Endothelial cell of umbilical vein (primary cell): Measurements from ENCODE around the gene CHST11. TPM values are rescaled to one million over a fixed set of nuclear protein-coding genes. Genes with fewer than 3 reads are reported as not detected.
A peak's percentile ranks its signal among the peaks of the same experiment; 100 is the strongest.

Experiments used
- BruUV-seq: library from RNA; stranded (reverse); fragments of 400-500 nt; replicated peaks from 2 replicates; lab custom pipeline; 2021; lab: Mats Ljungman, UMichigan
- CTCF ChIA-PET: fragments of 300-600, 350-600 bp; sonication (Branson Sonifier 250); formaldehyde crosslinking; loops from one replicate; lab custom pipeline; 2021; ENCODE audit warnings: antibody characterized with exemption, inconsistent platforms; lab: Charles Lee
- POLR2A ChIA-PET: fragments of 300-600, 350-600 bp; sonication (Branson Sonifier 250); formaldehyde crosslinking; loops from one replicate; lab custom pipeline; 2021; ENCODE audit warnings: antibody characterized with exemption, inconsistent platforms; lab: Charles Lee
- DNase-seq: peaks from one replicate; pipeline ENCODE4 v3.0.0-alpha.2; 2011; ENCODE audit warnings: low read depth, low spot score
- FAIRE-seq: peaks from 2 replicates; lab custom pipeline; 2011; peaks lifted over from hg19 to GRCh38; lab: Jason Lieb, UNC
- H2AFZ ChIP-seq: 2 replicates; pipeline ENCODE4 v1.6.0; 2012; ENCODE audit warnings: low read depth, low read length, control low read depth, inconsistent platforms
- H3K27ac ChIP-seq: 2 replicates; pipeline ENCODE4 v1.5.1; 2011; ENCODE audit warnings: low read depth, mild to moderate bottlenecking, control low read depth, low read length, moderate library complexity; ENCODE audit not compliant: insufficient read depth
- H3K27me3 ChIP-seq, 2 experiments: 2 replicates each; pipeline versions ENCODE4 v1.6.0 to v1.6.1; 2011; ENCODE audit warnings: low read length in 2 of 2, mixed read lengths in 1 of 2; ENCODE audit not compliant: control insufficient read depth in 2 of 2, insufficient read depth in 2 of 2
- H3K36me3 ChIP-seq, 2 experiments: 2 replicates in 1 of 2; 3 replicates in 1 of 2; pipeline ENCODE4 v1.5.1; 2011; ENCODE audit warnings: low read length in 2 of 2, mild to moderate bottlenecking in 1 of 2, moderate library complexity in 1 of 2; ENCODE audit not compliant: control insufficient read depth in 2 of 2, insufficient read depth in 2 of 2; ENCODE audit errors: extremely low read depth in 1 of 2
- H3K4me1 ChIP-seq: 3 replicates; pipeline ENCODE4 v1.5.1; 2011; ENCODE audit warnings: mild to moderate bottlenecking, low read length; ENCODE audit not compliant: control insufficient read depth, insufficient read depth; ENCODE audit errors: extremely low read depth
- H3K4me2 ChIP-seq: 2 replicates; pipeline ENCODE4 v1.6.1; 2011; ENCODE audit warnings: low read length, control low read depth, mixed read lengths; ENCODE audit not compliant: insufficient read depth
- H3K4me3 ChIP-seq, 3 experiments: fragments of 200-600 bp in 1 of 3; sonication (generic), shearing (Covaris generic) in 1 of 3; replicated peaks in 1 of 3; 2 replicates each; pipeline ENCODE4 v1.5.1; 2011 to 2016; ENCODE audit warnings: control low read depth in 3 of 3, low read length in 3 of 3, mild to moderate bottlenecking in 2 of 3, inconsistent platforms in 1 of 3, low read depth in 1 of 3, moderate library complexity in 1 of 3; ENCODE audit not compliant: insufficient read depth in 1 of 3
- H3K79me2 ChIP-seq: 2 replicates; pipeline ENCODE4 v1.6.0; 2012; ENCODE audit warnings: low read length, inconsistent platforms; ENCODE audit not compliant: control insufficient read depth, insufficient read depth
- H3K9ac ChIP-seq: replicated peaks from 2 replicates; pipeline ENCODE3; 2011; ENCODE audit warnings: low read length, control low read depth; ENCODE audit not compliant: insufficient read depth; ENCODE audit errors: extremely low read depth
- H3K9me1 ChIP-seq: replicated peaks from 3 replicates; pipeline ENCODE4 v1.6.0; 2011; ENCODE audit warnings: mild to moderate bottlenecking, low read length; ENCODE audit not compliant: control insufficient read depth, insufficient read depth; ENCODE audit errors: extremely low read depth
- H3K9me3 ChIP-seq: replicated peaks from 2 replicates; pipeline ENCODE4 v1.5.1; 2012; ENCODE audit warnings: low read length, inconsistent platforms; ENCODE audit not compliant: control insufficient read depth, insufficient read depth
- H4K20me1 ChIP-seq: replicated peaks from 2 replicates; pipeline ENCODE3; 2011; ENCODE audit warnings: mild to moderate bottlenecking, low read length; ENCODE audit not compliant: control insufficient read depth, insufficient read depth; ENCODE audit errors: extremely low read depth
- EZH2 ChIP-seq: IDR thresholded peaks from 2 replicates; pipeline ENCODE4 v1.6.1; 2012; ENCODE audit warnings: borderline replicate concordance, low read depth, mild to moderate bottlenecking, moderate library complexity, low read length, inconsistent platforms; ENCODE audit not compliant: severe bottlenecking
- FOS ChIP-seq: IDR thresholded peaks from 2 replicates; pipeline ENCODE4 v1.6.1; 2011; ENCODE audit warnings: mild to moderate bottlenecking, low read length, moderate library complexity, borderline replicate concordance; ENCODE audit not compliant: insufficient read depth
- GATA2 ChIP-seq: IDR thresholded peaks from 2 replicates; pipeline ENCODE4 v1.7.0; 2011; ENCODE audit warnings: low read depth, mild to moderate bottlenecking, moderate library complexity, mixed read lengths, low read length; ENCODE audit not compliant: insufficient read length, insufficient read depth
- JUN ChIP-seq: IDR thresholded peaks from 2 replicates; pipeline ENCODE4 v1.6.1; 2011; ENCODE audit warnings: borderline replicate concordance, low read depth; ENCODE audit not compliant: insufficient read length, insufficient read depth
- MYC ChIP-seq: IDR thresholded peaks from one replicate; pipeline ENCODE4 v1.6.1; 2011; ENCODE audit warnings: mild to moderate bottlenecking, low read depth, low read length
- POLR2A ChIP-seq: IDR thresholded peaks from 2 replicates; pipeline ENCODE4 v1.6.1; 2012; ENCODE audit warnings: low read depth, mild to moderate bottlenecking, control low read depth, low read length
- POLR2AphosphoS5 ChIP-seq: IDR thresholded peaks from 2 replicates; pipeline ENCODE4 v1.6.1; 2012; ENCODE audit warnings: low read depth, mild to moderate bottlenecking, control low read depth, low read length, moderate library complexity; ENCODE audit not compliant: insufficient read depth
- dilution Hi-C: fragments of 300-500 bp; cut with MboI; formaldehyde crosslinking; loops from one replicate; pipeline ENCODE4 v1.15.0; 2019; ENCODE audit warnings: low sequenced_read_pairs; ENCODE audit not compliant: extremely low pct_ligation_motif_present
- intact Hi-C: fragments of 100-400 bp; cut with micrococcal nuclease; formaldehyde crosslinking; loops from one replicate; pipeline ENCODE4 v1.10.0; 2022
- polyA plus RNA-seq, 4 experiments: library from polyadenylated mRNA; depleted of rRNA in 3 of 4; stranded (reverse) in 3 of 4; unstranded in 1 of 4; fragments of >200 nt; gene quantifications; 2 replicates each; pipeline versions ENCODE4 v1.2.1 to v1.2.3, GENCODE V29; 2011 to 2012; ENCODE audit warnings: missing spikeins in 1 of 4
- total RNA-seq: library from RNA; stranded (reverse); gene quantifications from 2 replicates; pipeline ENCODE4 v1.2.3, GENCODE V29; 2021
- TF ChIP-seq, protein P1 (sequence below): IDR thresholded peaks from 2 replicates; pipeline ENCODE4 v1.6.1; 2011; ENCODE audit not compliant: insufficient read depth, insufficient read length
- TF ChIP-seq, protein P2 (sequence below), 2 donors: IDR thresholded peaks; 1 replicate in 1 of 2; 2 replicates in 1 of 2; pipeline ENCODE4 v1.5.1; 2011; ENCODE audit warnings: low read length in 2 of 2, mild to moderate bottlenecking in 2 of 2, moderate library complexity in 2 of 2, control low read depth in 1 of 2, inconsistent platforms in 1 of 2, low read depth in 1 of 2; ENCODE audit not compliant: insufficient read depth in 1 of 2; ENCODE audit errors: extremely low read depth in 1 of 2

The CHST11 gene
- total and polyA plus RNA-seq, 2 donors (not counting 3 experiments of a cell fraction or from before 2014, with no cell fraction given) = 19.7 to 20.9 TPM

DNA sequence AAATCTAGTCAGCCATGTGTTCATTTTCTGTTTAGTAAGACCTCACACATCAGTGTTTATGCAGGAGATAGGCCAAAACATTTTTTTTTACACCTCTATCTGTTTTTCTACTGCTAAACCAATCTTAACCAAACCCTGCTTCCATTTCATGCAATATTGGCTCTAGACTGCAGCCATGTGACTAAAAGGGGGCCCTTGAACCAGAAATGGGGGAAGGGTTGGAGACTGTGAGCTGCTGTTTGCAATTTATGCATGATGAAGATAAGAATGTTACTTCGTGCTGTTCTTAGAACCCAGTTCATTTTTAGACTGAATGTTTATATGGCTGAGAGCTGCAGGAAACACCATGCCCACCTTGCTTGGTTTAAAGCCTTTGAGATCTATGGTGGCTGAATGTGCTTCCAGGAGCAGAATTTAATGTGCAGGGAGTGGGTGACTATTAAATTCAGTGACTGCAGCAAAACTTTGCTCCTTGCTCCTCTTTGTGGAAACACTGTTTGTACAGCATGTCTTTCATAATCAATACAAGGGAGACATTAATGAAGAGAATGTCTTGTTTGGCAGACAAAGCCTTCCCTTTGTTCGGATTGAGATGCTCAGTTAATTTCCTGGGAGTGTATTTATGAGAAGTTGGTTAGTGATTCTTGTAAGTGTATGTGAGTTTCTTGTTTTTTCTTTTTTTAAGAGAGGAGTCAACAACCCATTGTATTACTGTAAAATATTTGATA is 53.6 kb downstream of the CHST11 start:
- FAIRE-seq = no peak
- Histone ChIP-seq H3K9me3 (no peaks in the 10 kb centered on the region), H3K4me2 (no peak overlapping the region), H3K9me1 (no peaks in the 10 kb centered on the region), H4K20me1 (no peaks in the 10 kb centered on the region), H3K27me3 (no peaks in the 10 kb centered on the region), H3K79me2 (peaks cover 23% of the 10 kb centered on the region), H3K36me3 (no peaks in the 10 kb centered on the region), H2AFZ (no peak overlapping the region), H3K4me3 (no peak overlapping the region), H3K9ac (no peak overlapping the region), H3K27ac (no peak overlapping the region), H3K4me1 (peaks cover 15% of the 10 kb centered on the region)
- dilution Hi-C loops (no loop called here), intact Hi-C loops (no loop called here)
- TF ChIP-seq GATA2 = no peak
- TF ChIP-seq, protein P1, sequence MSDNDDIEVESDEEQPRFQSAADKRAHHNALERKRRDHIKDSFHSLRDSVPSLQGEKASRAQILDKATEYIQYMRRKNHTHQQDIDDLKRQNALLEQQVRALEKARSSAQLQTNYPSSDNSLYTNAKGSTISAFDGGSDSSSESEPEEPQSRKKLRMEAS = no peak
- no peak for TF ChIP-seq FOS
- TF ChIP-seq EZH2 = no peak
- DNase-seq = peak; percentile 11
- BruUV-seq = no TSS peak
- ChIA-PET CTCF (interaction anchor here (0.6 kb wide), 1 partner anchor 9 kb away, joined by 4 read pairs; no protein-coding TSS in a partner anchor), POLR2A (no interaction called here)

DNA sequence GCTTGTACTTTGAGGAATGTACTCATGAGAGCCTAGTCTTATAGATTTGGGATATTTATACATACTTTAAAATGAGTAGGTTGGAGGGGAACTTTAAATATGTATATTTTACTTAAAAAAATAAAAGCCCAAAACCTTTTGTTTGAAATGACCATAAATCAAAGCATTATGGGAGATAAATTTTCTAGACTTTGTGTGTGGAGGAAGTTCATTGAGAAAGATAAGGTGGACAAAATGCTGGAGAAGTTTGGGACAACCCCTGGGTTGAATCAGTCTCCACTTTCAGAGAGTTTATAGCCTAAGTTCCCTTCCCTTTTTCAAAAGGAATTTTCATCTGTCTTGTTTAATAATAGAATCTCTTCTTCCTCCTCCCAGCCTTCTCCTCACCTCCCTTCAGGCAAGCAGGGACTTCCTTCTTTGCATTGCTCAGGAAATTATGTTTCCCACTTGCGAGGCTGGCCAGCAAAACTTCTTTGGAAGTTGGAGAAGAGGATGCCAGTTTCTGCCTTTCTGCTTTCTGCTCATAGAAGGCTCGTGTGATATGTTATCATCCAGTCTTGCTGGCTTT is 54.2 kb downstream of the CHST11 start:
- Histone ChIP-seq H3K4me3 (no peak overlapping the region), H3K27ac (no peak overlapping the region), H2AFZ (no peak overlapping the region), H4K20me1 (no peaks in the 10 kb centered on the region), H3K9me3 (no peaks in the 10 kb centered on the region), H3K4me2 (no peak overlapping the region), H3K9ac (no peak overlapping the region), H3K4me1 (peaks cover 10% of the 10 kb centered on the region), H3K9me1 (no peaks in the 10 kb centered on the region), H3K36me3 (no peaks in the 10 kb centered on the region), H3K27me3 (no peaks in the 10 kb centered on the region), H3K79me2 (peaks cover 23% of the 10 kb centered on the region)
- dilution Hi-C loops = no loop called here
- ChIA-PET CTCF (interaction anchor here (0.6 kb wide), 1 partner anchor 10 kb away, joined by 4 read pairs; no protein-coding TSS in a partner anchor), POLR2A (no interaction called here)
- BruUV-seq = no TSS peak
- TF ChIP-seq EZH2 (no peak), GATA2 (no peak), MYC (no peak), JUN (no peak), FOS (no peak), POLR2AphosphoS5 (no peak), POLR2A (no peak)
- TF ChIP-seq, protein P1 = no peak
- TF ChIP-seq, protein P2, sequence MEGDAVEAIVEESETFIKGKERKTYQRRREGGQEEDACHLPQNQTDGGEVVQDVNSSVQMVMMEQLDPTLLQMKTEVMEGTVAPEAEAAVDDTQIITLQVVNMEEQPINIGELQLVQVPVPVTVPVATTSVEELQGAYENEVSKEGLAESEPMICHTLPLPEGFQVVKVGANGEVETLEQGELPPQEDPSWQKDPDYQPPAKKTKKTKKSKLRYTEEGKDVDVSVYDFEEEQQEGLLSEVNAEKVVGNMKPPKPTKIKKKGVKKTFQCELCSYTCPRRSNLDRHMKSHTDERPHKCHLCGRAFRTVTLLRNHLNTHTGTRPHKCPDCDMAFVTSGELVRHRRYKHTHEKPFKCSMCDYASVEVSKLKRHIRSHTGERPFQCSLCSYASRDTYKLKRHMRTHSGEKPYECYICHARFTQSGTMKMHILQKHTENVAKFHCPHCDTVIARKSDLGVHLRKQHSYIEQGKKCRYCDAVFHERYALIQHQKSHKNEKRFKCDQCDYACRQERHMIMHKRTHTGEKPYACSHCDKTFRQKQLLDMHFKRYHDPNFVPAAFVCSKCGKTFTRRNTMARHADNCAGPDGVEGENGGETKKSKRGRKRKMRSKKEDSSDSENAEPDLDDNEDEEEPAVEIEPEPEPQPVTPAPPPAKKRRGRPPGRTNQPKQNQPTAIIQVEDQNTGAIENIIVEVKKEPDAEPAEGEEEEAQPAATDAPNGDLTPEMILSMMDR (IDR thresholded peaks at IDR 0.05; ENCODE audit: extremely low read depth in 1 of 2, insufficient read depth in 1 of 2, low read depth in 1 of 2, low read length in 2 of 2) = no peak
- DNase-seq (peak; percentile 46), FAIRE-seq (peak; percentile 84)
- intact Hi-C loops = no loop called here
